ENCODE measurements around the gene TAS2R14. TPM values are rescaled to one million over a fixed set of nuclear protein-coding genes. Genes with fewer than 3 reads are reported as not detected.

Gene TAS2R14
- total RNA-seq, 2 experiments from 2014 or later = 2.5 to 2.6 TPM

- POLR2A ChIA-PET = no interaction called here
- Mint-ChIP-seq H3K27me3 (no peaks in the 10 kb centered on the region), H3K36me3 (peaks cover 15% of the 10 kb centered on the region), H3K27ac (no peak overlapping the region), H3K4me1 (peaks cover 12% of the 10 kb centered on the region), H3K4me3 (no peak overlapping the region), H3K9me3 (peaks cover 14% of the 10 kb centered on the region)
- no peak for ATAC-seq (ENCODE audit: low read depth)
- no peak for DNase-seq
These were observed 3.0 kb upstream of the TAS2R14 start for GRCh38 chr12:10941916-10942607.

GRCh38 chr12:10941369-10941768, 2.3 kb upstream of the TAS2R14 start:
- Mint-ChIP-seq H3K27ac (no peak overlapping the region), H3K27me3 (no peaks in the 10 kb centered on the region), H3K9me3 (peaks cover 7% of the 10 kb centered on the region), H3K36me3 (peaks cover 13% of the 10 kb centered on the region), H3K4me1 (peaks cover 12% of the 10 kb centered on the region), H3K4me3 (no peak overlapping the region)
- POLR2A ChIA-PET = no interaction called here
- ATAC-seq (ENCODE audit: low read depth) = no peak
- DNase-seq = no peak

- Mint-ChIP-seq H3K9me3 (peaks cover 2% of the 10 kb centered on the region), H3K27me3 (no peaks in the 10 kb centered on the region), H3K4me1 (peaks cover 12% of the 10 kb centered on the region), H3K4me3 (no peak overlapping the region), H3K36me3 (peaks cover 12% of the 10 kb centered on the region), H3K27ac (no peak overlapping the region)
- ATAC-seq (ENCODE audit: low read depth) (no peak), DNase-seq (no peak)
- POLR2A ChIA-PET = no interaction called here
These were observed 1.3 kb upstream of the TAS2R14 start for GRCh38 chr12:10940389-10940788.

GRCh38 chr12:10936506-10936905, 2.6 kb downstream of the TAS2R14 start:
- peaks cover under 1% of the 10 kb centered on the region for H3K9me3 Mint-ChIP-seq
- ATAC-seq (ENCODE audit: low read depth) = no peak
- H3K27ac Mint-ChIP-seq = no peak overlapping the region
- H3K4me1 Mint-ChIP-seq = peaks cover under 1% of the 10 kb centered on the region
- DNase-seq = no peak
- no peak overlapping the region for H3K4me3 Mint-ChIP-seq
- peaks cover 2% of the 10 kb centered on the region for H3K36me3 Mint-ChIP-seq
- H3K27me3 Mint-ChIP-seq = no peaks in the 10 kb centered on the region
- POLR2A ChIA-PET = no interaction called here

GRCh38 chr12:10928746-10929286, 10.2 kb downstream of the TAS2R14 start, which contains the start of gene PRH2:
TSS of gene PRH2 (plus strand) at chr12:10929236. CDS start at chr12:10929274, 38 bp downstream.
- POLR2A ChIA-PET = no interaction called here
- Mint-ChIP-seq H3K4me3 (no peak within 1 kb of the TSS), H3K36me3 (peaks cover 6% of the 10 kb centered on the region), H3K27me3 (no peaks in the 10 kb centered on the region), H3K9me3 (no peaks in the 10 kb centered on the region), H3K27ac (no peak within 1 kb of the TSS), H3K4me1 (no peaks in the 10 kb centered on the region)
- no peak for DNase-seq
- no peak for ATAC-seq (ENCODE audit: low read depth)

- Mint-ChIP-seq H3K4me1 (no peaks in the 10 kb centered on the region), H3K4me3 (no peak overlapping the region), H3K27ac (no peak overlapping the region), H3K36me3 (peaks cover 6% of the 10 kb centered on the region), H3K9me3 (no peaks in the 10 kb centered on the region), H3K27me3 (no peaks in the 10 kb centered on the region)
- no peak for ATAC-seq (ENCODE audit: low read depth)
- POLR2A ChIA-PET = no interaction called here
- DNase-seq = no peak
These were observed 12.8 kb downstream of the TAS2R14 start for GRCh38 chr12:10926269-10926668.

GRCh38 chr12:10919809-10920208, 19.3 kb downstream of the TAS2R14 start:
- H3K4me1 Mint-ChIP-seq = no peaks in the 10 kb centered on the region
- no peak for ATAC-seq (ENCODE audit: low read depth)
- H3K27ac Mint-ChIP-seq = no peak overlapping the region
- POLR2A ChIA-PET = no interaction called here
- H3K4me3 Mint-ChIP-seq = no peak overlapping the region
- peaks cover 3% of the 10 kb centered on the region for H3K9me3 Mint-ChIP-seq
- DNase-seq = no peak
- no peaks in the 10 kb centered on the region for H3K27me3 Mint-ChIP-seq
- H3K36me3 Mint-ChIP-seq = no peaks in the 10 kb centered on the region

- Mint-ChIP-seq H3K4me1 (no peaks in the 10 kb centered on the region), H3K27me3 (no peaks in the 10 kb centered on the region), H3K4me3 (no peak overlapping the region), H3K36me3 (peaks cover 6% of the 10 kb centered on the region), H3K9me3 (no peaks in the 10 kb centered on the region), H3K27ac (no peak overlapping the region)
- ATAC-seq (ENCODE audit: low read depth) = no peak
- POLR2A ChIA-PET = no interaction called here
- no peak for DNase-seq
These were observed 28.7 kb downstream of the TAS2R14 start for GRCh38 chr12:10910380-10910779.

GRCh38 chr12:10909462-10909861, 29.6 kb downstream of the TAS2R14 start, which contains the start of gene TAS2R13:
TSS of gene TAS2R13 (minus strand) at chr12:10909562. CDS start at chr12:10909298, 264 bp downstream.
- DNase-seq (no peak), ATAC-seq (ENCODE audit: low read depth) (no peak)
- Mint-ChIP-seq H3K27ac (no peak within 1 kb of the TSS), H3K4me1 (no peaks in the 10 kb centered on the region), H3K27me3 (no peaks in the 10 kb centered on the region), H3K36me3 (peaks cover 13% of the 10 kb centered on the region), H3K4me3 (no peak within 1 kb of the TSS), H3K9me3 (peaks cover 7% of the 10 kb centered on the region)
- POLR2A ChIA-PET = no interaction called here

GRCh38 chr12:10904686-10905085, 34.4 kb downstream of the TAS2R14 start:
- H3K9me3 Mint-ChIP-seq = peaks cover 16% of the 10 kb centered on the region

GRCh38 chr12:10901427-10901826, 37.6 kb downstream of the TAS2R14 start:
- H3K4me1 Mint-ChIP-seq = peaks cover 3% of the 10 kb centered on the region
- POLR2A ChIA-PET = no interaction called here
- H3K27ac Mint-ChIP-seq = no peak overlapping the region
- peaks cover 17% of the 10 kb centered on the region for H3K9me3 Mint-ChIP-seq
- no peak for DNase-seq
- H3K27me3 Mint-ChIP-seq = no peaks in the 10 kb centered on the region
- ATAC-seq (ENCODE audit: low read depth) = no peak
- peaks cover 26% of the 10 kb centered on the region for H3K36me3 Mint-ChIP-seq
- no peak overlapping the region for H3K4me3 Mint-ChIP-seq

More at GRCh38 chr12:10904686-10905085, 34.4 kb downstream of the TAS2R14 start:
- no peak overlapping the region for H3K4me3 Mint-ChIP-seq
- ATAC-seq (ENCODE audit: low read depth) (no peak), DNase-seq (no peak)
- no peak overlapping the region for H3K27ac Mint-ChIP-seq
- peaks cover 25% of the 10 kb centered on the region for H3K36me3 Mint-ChIP-seq
- H3K27me3 Mint-ChIP-seq = no peaks in the 10 kb centered on the region
- no peaks in the 10 kb centered on the region for H3K4me1 Mint-ChIP-seq
- POLR2A ChIA-PET = no interaction called here

GRCh38 chr12:10900972-10901371, 38.1 kb downstream of the TAS2R14 start:
- H3K27me3 Mint-ChIP-seq = no peaks in the 10 kb centered on the region
- no peak overlapping the region for H3K4me3 Mint-ChIP-seq
- H3K36me3 Mint-ChIP-seq = peaks cover 26% of the 10 kb centered on the region
- peaks cover 3% of the 10 kb centered on the region for H3K4me1 Mint-ChIP-seq
- ATAC-seq (ENCODE audit: low read depth) (no peak), DNase-seq (no peak)
- H3K27ac Mint-ChIP-seq = no peak overlapping the region
- peaks cover 17% of the 10 kb centered on the region for H3K9me3 Mint-ChIP-seq
- POLR2A ChIA-PET = no interaction called here

- ATAC-seq (ENCODE audit: low read depth) = no peak
- POLR2A ChIA-PET = no interaction called here
- H3K9me3 Mint-ChIP-seq = peaks cover 17% of the 10 kb centered on the region
- H3K27ac Mint-ChIP-seq = no peak overlapping the region
- H3K36me3 Mint-ChIP-seq = peaks cover 26% of the 10 kb centered on the region
- H3K4me1 Mint-ChIP-seq = peaks cover 3% of the 10 kb centered on the region
- H3K27me3 Mint-ChIP-seq = no peaks in the 10 kb centered on the region
- DNase-seq = no peak
- no peak overlapping the region for H3K4me3 Mint-ChIP-seq
These were observed 38.5 kb downstream of the TAS2R14 start for GRCh38 chr12:10900530-10900929.

- ATAC-seq (ENCODE audit: low read depth) = no peak
- POLR2A ChIA-PET = no interaction called here
- no peak for DNase-seq
- Mint-ChIP-seq H3K27me3 (no peaks in the 10 kb centered on the region), H3K4me3 (no peak overlapping the region), H3K4me1 (peaks cover 3% of the 10 kb centered on the region), H3K9me3 (peaks cover 1% of the 10 kb centered on the region), H3K27ac (no peak overlapping the region), H3K36me3 (peaks cover 15% of the 10 kb centered on the region)
These were observed 42.2 kb downstream of the TAS2R14 start for GRCh38 chr12:10896854-10897253.

Measured in activated naive CD8-positive, alpha-beta T cell treated with anti-CD3 and anti-CD28 coated beads, Interleukin-2, amount 10 ng/mL, durations not matched to agents 7 days and 5 days (primary cell).